GM23338 (cell line): ENCODE measurements around the gene ADH1A. TPM values are rescaled to one million over a fixed set of nuclear protein-coding genes. Genes with fewer than 3 reads are reported as not detected.

Experiments used
- ATAC-seq: fragments of 200-7000 bp; cut with Tn5 transposase; 3 replicates; pipeline ENCODE4 v1.9.1; 2020
- DNase-seq: peaks from one replicate; pipeline ENCODE4 v3.0.0-alpha.2; 2015; ENCODE audit warnings: low spot score
- H2AFZ ChIP-seq: fragments of 200-600 bp; sonication (generic); 2 replicates; pipeline ENCODE4 v1.8.0; 2016; ENCODE audit warnings: antibody characterized with exemption, mild to moderate bottlenecking, moderate library complexity
- H3F3A ChIP-seq: fragments of 200-600 bp; sonication (generic); replicated peaks from 2 replicates; pipeline ENCODE4 v1.8.0; 2017; ENCODE audit warnings: antibody characterized with exemption, mixed run types, low read depth
- H3K27ac ChIP-seq: fragments of 200-600 bp; sonication (generic); 2 replicates; pipeline ENCODE4 v1.6.1; 2016; ENCODE audit warnings: low read depth
- H3K27me3 ChIP-seq: fragments of 200-600 bp; sonication (generic); 2 replicates; pipeline ENCODE4 v1.8.0; 2016; ENCODE audit warnings: mild to moderate bottlenecking, mixed run types, moderate library complexity; ENCODE audit not compliant: insufficient read depth
- H3K36me3 ChIP-seq: fragments of 200-600 bp; sonication (generic); 2 replicates; pipeline ENCODE4 v1.8.0; 2016; ENCODE audit warnings: mild to moderate bottlenecking; ENCODE audit not compliant: insufficient read depth
- H3K4me1 ChIP-seq: fragments of 200-600 bp; sonication (generic); 2 replicates; pipeline ENCODE4 v1.8.0; 2016; ENCODE audit warnings: mild to moderate bottlenecking, moderate library complexity; ENCODE audit not compliant: insufficient read depth
- H3K4me2 ChIP-seq: fragments of 200-600 bp; sonication (generic); 2 replicates; pipeline ENCODE4 v1.7.1; 2017; ENCODE audit warnings: mixed run types
- H3K4me3 ChIP-seq: fragments of 200-600 bp; sonication (generic); 2 replicates; pipeline ENCODE4 v1.6.1; 2016; ENCODE audit warnings: mixed run types
- H3K79me2 ChIP-seq: fragments of 200-600 bp; sonication (generic); replicated peaks from 2 replicates; pipeline ENCODE4 v1.8.0; 2017; ENCODE audit warnings: mild to moderate bottlenecking; ENCODE audit not compliant: insufficient read depth
- H3K9me2 ChIP-seq: fragments of 200-600 bp; sonication (generic); 2 replicates; pipeline ENCODE4 v1.8.0; 2017; ENCODE audit not compliant: insufficient read depth
- H4K20me1 ChIP-seq: fragments of 200-600 bp; sonication (generic); replicated peaks from 2 replicates; pipeline ENCODE4 v1.8.0; 2017; ENCODE audit warnings: mild to moderate bottlenecking; ENCODE audit not compliant: insufficient read depth
- H3K27ac Mint-ChIP-seq: 2 replicates; pipeline ENCODE4 v1.8.0; 2020; ENCODE audit warnings: inconsistent platforms, mild to moderate bottlenecking, moderate library complexity, mixed read lengths
- H3K27me3 Mint-ChIP-seq: 3 replicates; pipeline ENCODE4 v1.8.0; 2022; ENCODE audit warnings: low read depth, mild to moderate bottlenecking, moderate library complexity, mixed read lengths, inconsistent platforms; ENCODE audit not compliant: insufficient read depth, poor library complexity
- H3K36me3 Mint-ChIP-seq: 3 replicates; pipeline ENCODE4 v1.8.0; 2021; ENCODE audit warnings: low read depth, mild to moderate bottlenecking, inconsistent platforms, moderate library complexity, mixed read lengths
- H3K4me1 Mint-ChIP-seq: 3 replicates; pipeline ENCODE4 v1.8.0; 2020; ENCODE audit warnings: mild to moderate bottlenecking, inconsistent platforms, mixed read lengths
- H3K4me3 Mint-ChIP-seq: 3 replicates; pipeline ENCODE4 v1.8.0; 2021; ENCODE audit warnings: moderate library complexity, mild to moderate bottlenecking, inconsistent platforms, mixed read lengths
- H3K9me3 Mint-ChIP-seq: 3 replicates; pipeline ENCODE4 v1.8.0; 2020; ENCODE audit warnings: moderate library complexity, mild to moderate bottlenecking, inconsistent platforms, mixed read lengths
- CREB1 ChIP-seq: fragments of 250-450 bp; sonication (Bioruptor Pico); IDR thresholded peaks from 2 replicates; pipeline ENCODE4 v1.5.0; 2020; ENCODE audit warnings: low read depth, mild to moderate bottlenecking, moderate library complexity
- NANOG ChIP-seq: IDR thresholded peaks from 2 replicates; pipeline ENCODE4 v1.6.1; 2016; ENCODE audit warnings: antibody characterized with exemption, borderline replicate concordance
- STAT1 ChIP-seq: IDR thresholded peaks from one replicate; pipeline ENCODE4 v1.6.1; 2016; ENCODE audit warnings: antibody characterized with exemption; ENCODE audit not compliant: unreplicated experiment
- polyA plus RNA-seq: library from polyadenylated mRNA; unstranded; fragments of >200 nt; fragmentation: Nextera tagmentation; extraction: Ambion mirVana; gene quantifications from 2 replicates; pipeline ENCODE4 v1.2.1, GENCODE V29; 2016
- total RNA-seq: library from RNA; depleted of rRNA; stranded (reverse); fragments of >200 nt; shearing (Covaris generic); gene quantifications from 2 replicates; pipeline ENCODE4 v1.2.3, GENCODE V29; 2014
- TF ChIP-seq, protein P1 (sequence below): IDR thresholded peaks from 2 replicates; pipeline ENCODE4 v1.6.1; 2016; ENCODE audit warnings: antibody characterized with exemption
- TF ChIP-seq, protein P2 (sequence below): fragments of 250-450 bp; sonication (Bioruptor Pico); IDR thresholded peaks from 2 replicates; pipeline ENCODE4 v1.5.0; 2020; ENCODE audit warnings: mild to moderate bottlenecking, moderate library complexity

ADH1A gene
- total and polyA plus RNA-seq, 2 experiments from 2014 or later: not detected

DNA sequence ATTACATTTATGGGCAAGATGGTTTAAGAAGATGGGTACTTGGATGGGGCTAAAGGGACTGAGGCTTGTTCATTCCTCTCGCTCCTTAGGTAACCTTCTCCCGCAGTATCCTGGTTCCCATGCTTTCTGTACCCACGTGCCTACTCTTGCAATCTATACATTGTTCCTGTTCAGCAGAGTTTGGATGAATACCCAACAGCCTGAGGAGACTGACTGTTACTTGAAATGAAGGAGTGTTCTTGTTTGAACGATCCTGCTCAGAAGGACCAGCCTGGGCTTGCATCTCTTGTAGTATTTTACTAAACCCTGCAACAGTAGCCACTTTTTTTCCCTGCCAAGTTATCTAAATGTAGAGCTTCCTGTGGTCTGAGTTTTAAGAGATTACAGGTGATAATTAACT lies 38.0 kb downstream of the ADH1A start (continued):
- TF ChIP-seq, protein P1, sequence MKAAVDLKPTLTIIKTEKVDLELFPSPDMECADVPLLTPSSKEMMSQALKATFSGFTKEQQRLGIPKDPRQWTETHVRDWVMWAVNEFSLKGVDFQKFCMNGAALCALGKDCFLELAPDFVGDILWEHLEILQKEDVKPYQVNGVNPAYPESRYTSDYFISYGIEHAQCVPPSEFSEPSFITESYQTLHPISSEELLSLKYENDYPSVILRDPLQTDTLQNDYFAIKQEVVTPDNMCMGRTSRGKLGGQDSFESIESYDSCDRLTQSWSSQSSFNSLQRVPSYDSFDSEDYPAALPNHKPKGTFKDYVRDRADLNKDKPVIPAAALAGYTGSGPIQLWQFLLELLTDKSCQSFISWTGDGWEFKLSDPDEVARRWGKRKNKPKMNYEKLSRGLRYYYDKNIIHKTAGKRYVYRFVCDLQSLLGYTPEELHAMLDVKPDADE: no peak
- TF ChIP-seq CREB1: no peak
- TF ChIP-seq, protein P2, sequence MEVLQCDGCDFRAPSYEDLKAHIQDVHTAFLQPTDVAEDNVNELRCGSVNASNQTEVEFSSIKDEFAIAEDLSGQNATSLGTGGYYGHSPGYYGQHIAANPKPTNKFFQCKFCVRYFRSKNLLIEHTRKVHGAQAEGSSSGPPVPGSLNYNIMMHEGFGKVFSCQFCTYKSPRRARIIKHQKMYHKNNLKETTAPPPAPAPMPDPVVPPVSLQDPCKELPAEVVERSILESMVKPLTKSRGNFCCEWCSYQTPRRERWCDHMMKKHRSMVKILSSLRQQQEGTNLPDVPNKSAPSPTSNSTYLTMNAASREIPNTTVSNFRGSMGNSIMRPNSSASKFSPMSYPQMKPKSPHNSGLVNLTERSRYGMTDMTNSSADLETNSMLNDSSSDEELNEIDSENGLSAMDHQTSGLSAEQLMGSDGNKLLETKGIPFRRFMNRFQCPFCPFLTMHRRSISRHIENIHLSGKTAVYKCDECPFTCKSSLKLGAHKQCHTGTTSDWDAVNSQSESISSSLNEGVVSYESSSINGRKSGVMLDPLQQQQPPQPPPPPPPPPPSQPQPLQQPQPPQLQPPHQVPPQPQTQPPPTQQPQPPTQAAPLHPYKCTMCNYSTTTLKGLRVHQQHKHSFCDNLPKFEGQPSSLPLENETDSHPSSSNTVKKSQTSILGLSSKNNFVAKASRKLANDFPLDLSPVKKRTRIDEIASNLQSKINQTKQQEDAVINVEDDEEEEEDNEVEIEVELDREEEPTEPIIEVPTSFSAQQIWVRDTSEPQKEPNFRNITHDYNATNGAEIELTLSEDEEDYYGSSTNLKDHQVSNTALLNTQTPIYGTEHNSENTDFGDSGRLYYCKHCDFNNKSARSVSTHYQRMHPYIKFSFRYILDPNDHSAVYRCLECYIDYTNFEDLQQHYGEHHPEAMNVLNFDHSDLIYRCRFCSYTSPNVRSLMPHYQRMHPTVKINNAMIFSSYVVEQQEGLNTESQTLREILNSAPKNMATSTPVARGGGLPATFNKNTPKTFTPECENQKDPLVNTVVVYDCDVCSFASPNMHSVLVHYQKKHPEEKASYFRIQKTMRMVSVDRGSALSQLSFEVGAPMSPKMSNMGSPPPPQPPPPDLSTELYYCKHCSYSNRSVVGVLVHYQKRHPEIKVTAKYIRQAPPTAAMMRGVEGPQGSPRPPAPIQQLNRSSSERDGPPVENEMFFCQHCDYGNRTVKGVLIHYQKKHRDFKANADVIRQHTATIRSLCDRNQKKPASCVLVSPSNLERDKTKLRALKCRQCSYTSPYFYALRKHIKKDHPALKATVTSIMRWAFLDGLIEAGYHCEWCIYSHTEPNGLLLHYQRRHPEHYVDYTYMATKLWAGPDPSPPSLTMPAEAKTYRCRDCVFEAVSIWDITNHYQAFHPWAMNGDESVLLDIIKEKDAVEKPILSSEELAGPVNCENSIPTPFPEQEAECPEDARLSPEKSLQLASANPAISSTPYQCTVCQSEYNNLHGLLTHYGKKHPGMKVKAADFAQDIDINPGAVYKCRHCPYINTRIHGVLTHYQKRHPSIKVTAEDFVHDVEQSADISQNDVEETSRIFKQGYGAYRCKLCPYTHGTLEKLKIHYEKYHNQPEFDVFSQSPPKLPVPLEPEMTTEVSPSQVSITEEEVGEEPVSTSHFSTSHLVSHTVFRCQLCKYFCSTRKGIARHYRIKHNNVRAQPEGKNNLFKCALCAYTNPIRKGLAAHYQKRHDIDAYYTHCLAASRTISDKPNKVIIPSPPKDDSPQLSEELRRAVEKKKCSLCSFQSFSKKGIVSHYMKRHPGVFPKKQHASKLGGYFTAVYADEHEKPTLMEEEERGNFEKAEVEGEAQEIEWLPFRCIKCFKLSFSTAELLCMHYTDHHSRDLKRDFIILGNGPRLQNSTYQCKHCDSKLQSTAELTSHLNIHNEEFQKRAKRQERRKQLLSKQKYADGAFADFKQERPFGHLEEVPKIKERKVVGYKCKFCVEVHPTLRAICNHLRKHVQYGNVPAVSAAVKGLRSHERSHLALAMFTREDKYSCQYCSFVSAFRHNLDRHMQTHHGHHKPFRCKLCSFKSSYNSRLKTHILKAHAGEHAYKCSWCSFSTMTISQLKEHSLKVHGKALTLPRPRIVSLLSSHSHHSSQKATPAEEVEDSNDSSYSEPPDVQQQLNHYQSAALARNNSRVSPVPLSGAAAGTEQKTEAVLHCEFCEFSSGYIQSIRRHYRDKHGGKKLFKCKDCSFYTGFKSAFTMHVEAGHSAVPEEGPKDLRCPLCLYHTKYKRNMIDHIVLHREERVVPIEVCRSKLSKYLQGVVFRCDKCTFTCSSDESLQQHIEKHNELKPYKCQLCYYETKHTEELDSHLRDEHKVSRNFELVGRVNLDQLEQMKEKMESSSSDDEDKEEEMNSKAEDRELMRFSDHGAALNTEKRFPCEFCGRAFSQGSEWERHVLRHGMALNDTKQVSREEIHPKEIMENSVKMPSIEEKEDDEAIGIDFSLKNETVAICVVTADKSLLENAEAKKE (CRISPR knock-in tag): no peak

DNA sequence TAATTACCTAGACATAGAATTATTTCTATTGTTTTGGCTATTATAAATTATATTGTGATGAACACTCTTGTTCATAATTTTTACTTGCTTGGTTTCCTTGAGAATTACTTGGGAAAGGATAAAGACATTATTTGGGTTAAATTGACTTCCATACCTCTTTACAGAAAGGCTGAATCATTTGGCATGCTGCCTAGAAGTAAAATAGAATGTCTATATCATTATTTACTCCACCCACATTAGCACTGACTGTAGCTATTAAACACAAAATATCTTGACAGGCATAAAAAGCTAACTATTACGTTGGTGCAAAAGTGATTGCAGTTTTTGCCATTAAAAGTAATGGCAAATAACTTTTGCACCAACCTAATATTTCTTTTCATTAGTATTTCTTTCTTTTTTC lies 42.1 kb downstream of the ADH1A start:
- no peak overlapping the region for H3K4me3 ChIP-seq
- no peak overlapping the region for H3K27ac ChIP-seq
- Mint-ChIP-seq H3K27ac (no peak overlapping the region), H3K36me3 (peaks cover 10% of the 10 kb centered on the region; the same call in 1 of the 3 replicates), H3K9me3 (peaks cover 24% of the 10 kb centered on the region), H3K27me3 (peaks cover 2% of the 10 kb centered on the region), H3K4me3 (no peak overlapping the region), H3K4me1 (no peaks in the 10 kb centered on the region)
- no peak overlapping the region for H2AFZ ChIP-seq
- no peaks in the 10 kb centered on the region for H3K36me3 ChIP-seq
- H3K9me2 ChIP-seq: no peaks in the 10 kb centered on the region
- no peaks in the 10 kb centered on the region for H3K27me3 ChIP-seq
- no peaks in the 10 kb centered on the region for H3F3A ChIP-seq
- no peak for ATAC-seq
- no peak overlapping the region for H3K4me2 ChIP-seq
- H3K4me1 ChIP-seq: no peaks in the 10 kb centered on the region
- H3K79me2 ChIP-seq: no peaks in the 10 kb centered on the region
- no peak for DNase-seq
- no peaks in the 10 kb centered on the region for H4K20me1 ChIP-seq
- TF ChIP-seq STAT1 (no peak), NANOG (no peak)
- TF ChIP-seq, protein P2 (CRISPR knock-in tag): no peak
